Osteoblast (primary cell): ENCODE data around the gene AFAP1. TPM values are rescaled to one million over a fixed set of nuclear protein-coding genes. Genes with fewer than 3 reads are reported as not detected.

Experiments used
- DNase-seq: peaks from one replicate; pipeline ENCODE4 v3.0.0; 2011; ENCODE audit warnings: low spot score, mixed read lengths; ENCODE audit not compliant: insufficient read length; ENCODE audit errors: missing footprints
- H2AFZ ChIP-seq: 2 replicates; pipeline ENCODE4 v1.6.0; 2011; ENCODE audit warnings: mild to moderate bottlenecking, low read length
- H3K27ac ChIP-seq: 2 replicates; pipeline ENCODE4 v1.5.1; 2011; ENCODE audit warnings: mild to moderate bottlenecking, low read depth, low read length, moderate library complexity
- H3K27me3 ChIP-seq: 2 replicates; pipeline ENCODE4 v1.6.0; 2012; ENCODE audit warnings: mild to moderate bottlenecking, control low read depth, inconsistent platforms, low read length, moderate library complexity; ENCODE audit not compliant: insufficient read depth
- H3K36me3 ChIP-seq: 2 replicates; pipeline ENCODE4 v1.5.1; 2011; ENCODE audit warnings: mild to moderate bottlenecking, low read length, control low read depth, moderate library complexity; ENCODE audit not compliant: insufficient read depth
- H3K4me1 ChIP-seq: 2 replicates; pipeline ENCODE4 v1.5.1; 2011; ENCODE audit warnings: mild to moderate bottlenecking, low read length, control low read depth, moderate library complexity; ENCODE audit not compliant: insufficient read depth
- H3K4me2 ChIP-seq: 2 replicates; pipeline ENCODE4 v1.6.0; 2011; ENCODE audit warnings: mild to moderate bottlenecking, low read length; ENCODE audit not compliant: insufficient read depth
- H3K4me3 ChIP-seq: fragments of 200-600 bp; sonication (generic); 3 replicates; pipeline ENCODE4 v1.5.1; 2012; ENCODE audit warnings: mild to moderate bottlenecking, low read length, inconsistent platforms; ENCODE audit not compliant: insufficient read depth
- H3K79me2 ChIP-seq: 2 replicates; pipeline ENCODE4 v1.6.0; 2012; ENCODE audit warnings: mild to moderate bottlenecking, low read length, control low read depth, inconsistent platforms; ENCODE audit not compliant: insufficient read depth
- H3K9me3 ChIP-seq: 2 replicates; pipeline ENCODE4 v1.5.1; 2011; ENCODE audit warnings: low read depth, low read length, control low read depth
- H4K20me1 ChIP-seq: 2 replicates; pipeline ENCODE4 v1.6.0; 2012; ENCODE audit warnings: mild to moderate bottlenecking, low read length, control low read depth; ENCODE audit not compliant: insufficient read depth
- CTCF ChIP-seq: IDR thresholded peaks from 2 replicates; pipeline ENCODE4 v1.5.1; 2011; ENCODE audit warnings: mild to moderate bottlenecking, low read depth, low read length, moderate library complexity; ENCODE audit errors: extremely low read depth
- total RNA-seq: library from RNA; depleted of rRNA; stranded (reverse); fragments of >200 nt; gene quantifications from 2 replicates; pipeline ENCODE4 v1.2.3, GENCODE V29; 2012

AFAP1 gene
- total RNA-seq, 1 donor, result 101 TPM

DNA sequence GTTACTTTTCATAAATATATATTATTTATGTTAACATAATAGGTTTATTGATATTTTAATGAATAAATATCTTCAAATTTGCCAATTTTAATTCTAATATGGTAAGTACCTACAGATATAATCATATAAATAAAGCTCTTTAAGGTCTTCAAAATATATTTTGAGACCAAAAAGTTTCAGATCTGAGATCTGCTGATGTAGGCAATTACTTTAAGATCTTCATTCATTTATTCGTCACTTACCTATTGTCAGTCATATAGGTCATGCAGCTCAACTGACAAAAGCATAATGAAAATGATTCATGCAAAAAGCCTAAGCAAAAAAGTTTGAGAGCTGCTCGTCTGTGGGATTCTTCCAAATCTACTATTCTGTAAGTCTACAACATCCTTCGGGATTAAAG is 64.8 kb downstream of the AFAP1 start:
- Histone ChIP-seq H3K4me3 (no peak overlapping the region), H3K27ac (peak overlapping the region; percentile 16), H3K27me3 (no peaks in the 10 kb centered on the region), H3K79me2 (peaks cover 93% of the 10 kb centered on the region), H3K4me1 (peaks cover 78% of the 10 kb centered on the region), H3K36me3 (peaks cover 29% of the 10 kb centered on the region), H2AFZ (no peak overlapping the region), H4K20me1 (peaks cover 14% of the 10 kb centered on the region), H3K4me2 (no peak overlapping the region), H3K9me3 (no peaks in the 10 kb centered on the region)
- no peak for TF ChIP-seq CTCF
- no peak for DNase-seq

- peak overlapping the region; percentile 65 for H3K27ac ChIP-seq
- no peaks in the 10 kb centered on the region for H3K9me3 ChIP-seq
- H3K4me2 ChIP-seq, result no peak overlapping the region
- TF ChIP-seq CTCF, result no peak
- peaks cover 93% of the 10 kb centered on the region for H3K79me2 ChIP-seq
- peaks cover 14% of the 10 kb centered on the region for H4K20me1 ChIP-seq
- H2AFZ ChIP-seq, result no peak overlapping the region
- H3K36me3 ChIP-seq, result peaks cover 37% of the 10 kb centered on the region
- no peaks in the 10 kb centered on the region for H3K27me3 ChIP-seq
- H3K4me3 ChIP-seq, result no peak overlapping the region
- peaks cover 78% of the 10 kb centered on the region for H3K4me1 ChIP-seq
- no peak for DNase-seq
Measured at GRCh38 chr4:7873881-7874280, 65.8 kb downstream of the AFAP1 start.

DNA sequence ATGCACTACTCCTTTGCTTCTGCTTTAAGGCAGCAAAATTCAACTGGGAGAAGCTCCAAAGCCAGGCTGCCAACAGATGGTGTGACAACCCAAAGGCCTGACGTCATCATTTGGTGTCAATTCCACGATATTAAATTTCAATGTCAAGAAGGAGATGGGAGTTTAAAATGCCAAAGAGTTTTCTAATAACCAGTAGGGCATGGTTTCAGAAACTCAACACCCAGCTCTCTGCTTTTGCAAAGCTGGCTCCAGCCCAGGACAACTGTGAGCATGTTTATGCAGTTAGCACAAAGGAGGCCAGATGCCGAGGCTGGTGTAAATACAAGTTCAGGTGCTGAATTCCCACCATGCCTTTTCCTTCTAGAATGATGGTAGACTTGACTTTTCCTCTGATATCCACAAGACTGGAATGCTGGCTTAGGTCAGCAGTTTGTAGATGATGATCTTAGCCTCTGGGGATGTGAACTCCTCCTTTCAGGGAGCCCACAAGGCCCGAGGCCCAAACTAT is 67.3 kb downstream of the AFAP1 start:
- H3K27ac ChIP-seq, result peak overlapping the region; percentile 89
- TF ChIP-seq CTCF, result no peak
- H3K4me2 ChIP-seq, result peak overlapping the region; percentile 78

DNA sequence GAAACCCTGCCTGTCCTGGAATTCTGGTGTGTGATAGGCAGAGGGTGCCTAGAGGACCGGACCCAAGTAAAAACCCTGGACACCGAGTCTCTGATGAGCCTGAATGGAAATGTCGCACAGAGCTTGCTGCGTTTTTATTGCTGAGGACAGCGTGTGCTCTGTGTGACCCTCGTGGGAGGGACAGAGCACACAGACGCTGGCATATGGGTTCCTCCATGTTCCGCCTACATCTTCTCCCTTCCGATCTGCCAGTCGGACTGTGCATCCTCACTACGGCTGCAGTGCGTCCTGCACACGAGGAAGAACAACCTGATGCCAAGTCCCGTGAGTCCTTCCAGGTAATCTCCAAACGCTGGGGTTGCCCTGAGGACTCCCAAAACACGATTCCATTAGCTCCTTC is 68.3 kb downstream of the AFAP1 start:
- peak overlapping the region; percentile 89 for H3K27ac ChIP-seq
- H3K36me3 ChIP-seq, result peaks cover 58% of the 10 kb centered on the region
- H3K4me1 ChIP-seq, result peaks cover 74% of the 10 kb centered on the region
- H2AFZ ChIP-seq, result no peak overlapping the region
- no peaks in the 10 kb centered on the region for H3K27me3 ChIP-seq
- H3K79me2 ChIP-seq, result peaks cover 92% of the 10 kb centered on the region
- peak overlapping the region; percentile 78 for H3K4me2 ChIP-seq
- TF ChIP-seq CTCF, result no peak
- peak overlapping the region; percentile 67 for H3K4me3 ChIP-seq
- peaks cover 8% of the 10 kb centered on the region for H4K20me1 ChIP-seq
- H3K9me3 ChIP-seq, result no peaks in the 10 kb centered on the region
- peak; percentile 68 for DNase-seq

More for the DNA sequence above, 67.3 kb downstream of the AFAP1 start:
- Histone ChIP-seq H3K4me1 (peaks cover 79% of the 10 kb centered on the region), H3K36me3 (peaks cover 50% of the 10 kb centered on the region), H2AFZ (no peak overlapping the region), H3K79me2 (peaks cover 93% of the 10 kb centered on the region), H3K4me3 (peak overlapping the region; percentile 67), H3K27me3 (no peaks in the 10 kb centered on the region), H3K9me3 (no peaks in the 10 kb centered on the region), H4K20me1 (peaks cover 8% of the 10 kb centered on the region)
- peak; percentile 76 for DNase-seq
